CD4-positive, CD25-positive, alpha-beta regulatory T cell (primary cell): ENCODE measurements around the gene ENO1. TPM values are rescaled to one million over a fixed set of nuclear protein-coding genes. Genes with fewer than 3 reads are reported as not detected.
"Not testable (repeated sequence)": the region's sequence is repeated elsewhere in the genome, so short reads cannot be mapped to it uniquely, and the experiment has no call there.

ENCODE experiments used
- ATAC-seq, 2 donors: fragments of 150-1000 bp; cut with Tn5 transposase; one replicate each; pipeline ENCODE4 v1.10.0; 2021; ENCODE audit warnings: low read depth in 2 of 2, moderate number of reproducible peaks in 2 of 2, moderate library complexity in 1 of 2
- DNase-seq, 3 donors: peaks; one replicate each; pipeline versions ENCODE4 v3.0.0 to v3.0.0-alpha.2; 2012 to 2022; ENCODE audit warnings: mixed read lengths in 1 of 3
- H3K27ac ChIP-seq: one replicate; pipeline ENCODE4 v1.7.0; 2013; ENCODE audit warnings: mild to moderate bottlenecking, low read length; ENCODE audit not compliant: insufficient read depth, poor library complexity, severe bottlenecking
- H3K27me3 ChIP-seq: one replicate; pipeline ENCODE4 v1.7.0; 2013; ENCODE audit warnings: low read length; ENCODE audit not compliant: control insufficient read depth, insufficient read depth
- H3K36me3 ChIP-seq: one replicate; pipeline ENCODE4 v1.7.0; 2013; ENCODE audit warnings: mild to moderate bottlenecking, low read length, moderate library complexity; ENCODE audit not compliant: control insufficient read depth, insufficient read depth
- H3K4me1 ChIP-seq: 2 replicates; pipeline ENCODE4 v1.7.0; 2013; ENCODE audit warnings: mild to moderate bottlenecking, low read length; ENCODE audit not compliant: insufficient read depth, control insufficient read depth, poor library complexity, severe bottlenecking
- H3K4me3 ChIP-seq: one replicate; pipeline ENCODE4 v1.7.0; 2013; ENCODE audit warnings: low read depth, mild to moderate bottlenecking, low read length, moderate library complexity
- H3K9me3 ChIP-seq, 2 experiments: 1 replicate in 1 of 2; 2 replicates in 1 of 2; pipeline ENCODE4 v1.7.0; 2013; ENCODE audit warnings: low read length in 2 of 2, mild to moderate bottlenecking in 1 of 2, moderate library complexity in 1 of 2; ENCODE audit not compliant: control insufficient read depth in 2 of 2
- H3K27ac Mint-ChIP-seq, 3 donors: one replicate each; pipeline ENCODE4 v1.8.0; 2020 to 2022; ENCODE audit warnings: mild to moderate bottlenecking in 3 of 3, mixed read lengths in 3 of 3, moderate library complexity in 2 of 3
- H3K27me3 Mint-ChIP-seq: one replicate; pipeline ENCODE4 v1.8.0; 2022; ENCODE audit warnings: mild to moderate bottlenecking, mixed read lengths
- H3K36me3 Mint-ChIP-seq: one replicate; pipeline ENCODE4 v1.8.0; 2020; ENCODE audit warnings: mixed read lengths
- H3K4me1 Mint-ChIP-seq, 4 donors: one replicate each; pipeline ENCODE4 v1.8.0; 2020 to 2022; ENCODE audit warnings: mixed read lengths in 4 of 4, mild to moderate bottlenecking in 1 of 4
- H3K4me3 Mint-ChIP-seq, 4 donors: one replicate each; pipeline ENCODE4 v1.8.0; 2020 to 2022; ENCODE audit warnings: mild to moderate bottlenecking in 4 of 4, mixed read lengths in 4 of 4, moderate library complexity in 3 of 4
- H3K9me3 Mint-ChIP-seq, 7 donors: one replicate each; pipeline ENCODE4 v1.8.0; 2020 to 2022; ENCODE audit warnings: mixed read lengths in 7 of 7, mild to moderate bottlenecking in 3 of 7, moderate library complexity in 2 of 7
- polyA plus RNA-seq, 4 donors: library from polyadenylated mRNA; unstranded; fragments of 300-500 nt; fragmentation: Illumina TruSeq; gene quantifications; one replicate each; pipeline ENCODE4 v1.2.3, GENCODE V29; 2021
- total RNA-seq: library from RNA; stranded (reverse); gene quantifications from one replicate; pipeline ENCODE4 v1.2.3, GENCODE V29; 2022

Gene ENO1
- total and polyA plus RNA-seq, 5 donors from 2014 or later: 353 to 1,094 (median 1,046) TPM

DNA sequence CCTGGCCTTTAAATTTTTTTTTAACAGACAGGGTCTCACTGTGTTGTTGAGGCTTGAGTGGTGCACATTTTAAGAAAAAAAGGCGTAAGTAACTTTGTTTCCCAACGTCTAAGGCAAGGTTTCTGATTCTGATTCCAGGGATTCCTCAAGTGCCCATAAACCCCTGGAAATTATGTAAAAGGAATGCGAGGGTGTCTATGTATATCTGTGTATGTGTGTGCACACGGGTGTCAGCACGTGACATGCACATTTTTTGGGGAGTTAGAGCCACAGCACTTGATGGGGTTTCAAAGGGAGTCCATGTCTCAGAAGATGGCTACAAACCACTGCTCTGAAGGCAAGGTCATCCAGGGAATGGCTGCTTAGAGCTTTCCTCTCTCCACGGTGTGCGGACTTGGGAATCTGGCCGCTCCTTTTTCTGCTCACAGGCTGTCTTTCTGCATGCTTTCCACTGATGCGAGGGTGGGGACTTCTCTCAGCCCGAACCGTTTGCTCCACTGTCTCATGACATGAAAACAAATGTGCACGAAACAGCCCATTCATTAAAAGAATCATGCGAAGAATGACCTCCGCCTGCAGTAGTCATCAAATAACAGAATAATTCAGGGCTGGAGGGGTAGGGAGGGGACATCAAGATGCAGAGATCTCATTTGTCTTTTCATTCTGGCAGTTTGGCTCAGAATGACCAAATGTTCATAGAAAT lies 42.4 kb downstream of the ENO1 start:
- no peaks in the 10 kb centered on the region for H3K36me3 Mint-ChIP-seq
- DNase-seq (no peak), ATAC-seq (no peak)
- H3K27ac ChIP-seq: no peak overlapping the region
- no peaks in the 10 kb centered on the region for H3K9me3 ChIP-seq
- H3K27me3 ChIP-seq: no peaks in the 10 kb centered on the region
- no peaks in the 10 kb centered on the region for H3K4me1 ChIP-seq
- no peaks in the 10 kb centered on the region for H3K9me3 Mint-ChIP-seq
- peaks cover 0 to 1% (median 0%) of the 10 kb centered on the region in 4 donors for H3K4me1 Mint-ChIP-seq
- no peak overlapping the region for H3K4me3 ChIP-seq
- no peaks in the 10 kb centered on the region for H3K36me3 ChIP-seq
- H3K27me3 Mint-ChIP-seq: peaks cover 10% of the 10 kb centered on the region
- no peak overlapping the region for H3K4me3 Mint-ChIP-seq
- no peak overlapping the region for H3K27ac Mint-ChIP-seq

DNA sequence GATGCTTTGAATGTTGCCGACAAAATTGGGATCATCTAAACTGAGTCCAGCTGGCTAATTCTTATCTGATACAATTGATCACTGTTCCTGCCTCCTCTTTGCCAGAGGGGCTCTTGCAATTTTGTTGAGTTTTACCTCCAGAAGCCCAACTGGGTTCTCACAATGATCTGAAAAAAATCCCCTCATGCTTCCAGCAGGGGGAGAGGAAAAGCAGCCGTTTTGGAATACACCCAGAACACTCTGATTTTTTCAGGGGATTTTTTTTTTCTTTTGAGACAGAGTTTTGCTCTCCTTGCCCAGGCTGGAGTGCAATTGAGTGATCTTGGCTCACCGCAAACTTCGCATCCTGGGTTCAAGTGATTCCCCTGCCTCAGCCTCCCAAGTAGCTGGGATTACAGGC lies 47.1 kb downstream of the ENO1 start:
- no peaks in the 10 kb centered on the region for H3K36me3 ChIP-seq
- H3K4me1 Mint-ChIP-seq: peaks cover 6 to 14% (median 10%) of the 10 kb centered on the region in 4 donors
- H3K9me3 ChIP-seq: no peaks in the 10 kb centered on the region
- no peak overlapping the region for H3K4me3 Mint-ChIP-seq
- H3K27ac ChIP-seq: no peak overlapping the region
- no peaks in the 10 kb centered on the region for H3K36me3 Mint-ChIP-seq
- H3K27me3 ChIP-seq: no peaks in the 10 kb centered on the region
- H3K27me3 Mint-ChIP-seq: peaks cover 6% of the 10 kb centered on the region
- peaks cover 7% of the 10 kb centered on the region for H3K4me1 ChIP-seq
- no peak overlapping the region for H3K4me3 ChIP-seq
- ATAC-seq (no peak), DNase-seq (no peak)
- H3K27ac Mint-ChIP-seq: no peak overlapping the region
- H3K9me3 Mint-ChIP-seq: no peaks in the 10 kb centered on the region

DNA sequence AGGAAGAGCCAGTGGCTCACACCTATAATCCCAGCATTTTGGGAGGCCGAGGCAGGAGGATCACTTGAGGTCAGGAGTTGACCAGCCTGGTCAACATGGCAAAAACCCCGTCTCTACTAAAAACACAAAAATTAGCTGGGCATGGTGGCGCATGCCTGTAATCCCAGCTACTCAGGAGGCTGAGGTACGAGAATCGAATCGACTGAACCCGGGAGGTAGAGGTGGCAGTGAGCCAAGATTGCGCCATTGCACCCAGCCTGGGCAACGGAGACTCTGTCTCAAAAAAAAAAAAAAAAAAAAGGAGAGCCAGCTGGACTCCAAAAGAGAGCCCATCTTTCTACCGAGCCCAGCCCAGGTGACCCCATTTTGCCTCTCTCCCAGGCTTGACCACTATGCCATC lies 47.8 kb downstream of the ENO1 start:
- not testable (repeated sequence) for H3K9me3 ChIP-seq, ATAC-seq, H3K36me3 Mint-ChIP-seq, H3K9me3 Mint-ChIP-seq, H3K27me3 ChIP-seq, H3K4me3 ChIP-seq, H3K27ac Mint-ChIP-seq, H3K36me3 ChIP-seq, H3K4me1 ChIP-seq, H3K27me3 Mint-ChIP-seq, DNase-seq, H3K27ac ChIP-seq
- peaks cover 6 to 14% (median 10%) of the 10 kb centered on the region in 4 donors for H3K4me1 Mint-ChIP-seq
- peak overlapping the region in 1 of 4 donors; percentile 86 for H3K4me3 Mint-ChIP-seq

- no peaks in the 10 kb centered on the region for H3K27me3 ChIP-seq
- Mint-ChIP-seq H3K4me1 (peaks cover 6 to 14% (median 9%) of the 10 kb centered on the region in 4 donors), H3K9me3 (no peaks in the 10 kb centered on the region), H3K36me3 (no peaks in the 10 kb centered on the region), H3K27me3 (peaks cover 23% of the 10 kb centered on the region), H3K27ac (no peak overlapping the region), H3K4me3 (no peak overlapping the region)
- no peak overlapping the region for H3K4me3 ChIP-seq
- no peaks in the 10 kb centered on the region for H3K36me3 ChIP-seq
- no peak overlapping the region for H3K27ac ChIP-seq
- H3K4me1 ChIP-seq: peaks cover 7% of the 10 kb centered on the region
- H3K9me3 ChIP-seq: no peaks in the 10 kb centered on the region
- ATAC-seq (no peak), DNase-seq (no peak)
Measured at GRCh38 chr1:8825985-8826481, 52.5 kb downstream of the ENO1 start.

- Mint-ChIP-seq H3K4me1 (peaks cover 0 to 3% (median 2%) of the 10 kb centered on the region in 4 donors), H3K27me3 (peaks cover 36% of the 10 kb centered on the region), H3K36me3 (no peaks in the 10 kb centered on the region), H3K27ac (no peak overlapping the region), H3K4me3 (peak overlapping the region in 1 of 4 donors; percentile 42), H3K9me3 (no peaks in the 10 kb centered on the region)
- H3K36me3 ChIP-seq: no peaks in the 10 kb centered on the region
- no peak overlapping the region for H3K27ac ChIP-seq
- DNase-seq (no peak), ATAC-seq (no peak)
- H3K9me3 ChIP-seq: no peaks in the 10 kb centered on the region
- H3K4me1 ChIP-seq: peaks cover 2% of the 10 kb centered on the region
- no peaks in the 10 kb centered on the region for H3K27me3 ChIP-seq
- no peak overlapping the region for H3K4me3 ChIP-seq
Measured at GRCh38 chr1:8823295-8823664, 55.2 kb downstream of the ENO1 start.

DNA sequence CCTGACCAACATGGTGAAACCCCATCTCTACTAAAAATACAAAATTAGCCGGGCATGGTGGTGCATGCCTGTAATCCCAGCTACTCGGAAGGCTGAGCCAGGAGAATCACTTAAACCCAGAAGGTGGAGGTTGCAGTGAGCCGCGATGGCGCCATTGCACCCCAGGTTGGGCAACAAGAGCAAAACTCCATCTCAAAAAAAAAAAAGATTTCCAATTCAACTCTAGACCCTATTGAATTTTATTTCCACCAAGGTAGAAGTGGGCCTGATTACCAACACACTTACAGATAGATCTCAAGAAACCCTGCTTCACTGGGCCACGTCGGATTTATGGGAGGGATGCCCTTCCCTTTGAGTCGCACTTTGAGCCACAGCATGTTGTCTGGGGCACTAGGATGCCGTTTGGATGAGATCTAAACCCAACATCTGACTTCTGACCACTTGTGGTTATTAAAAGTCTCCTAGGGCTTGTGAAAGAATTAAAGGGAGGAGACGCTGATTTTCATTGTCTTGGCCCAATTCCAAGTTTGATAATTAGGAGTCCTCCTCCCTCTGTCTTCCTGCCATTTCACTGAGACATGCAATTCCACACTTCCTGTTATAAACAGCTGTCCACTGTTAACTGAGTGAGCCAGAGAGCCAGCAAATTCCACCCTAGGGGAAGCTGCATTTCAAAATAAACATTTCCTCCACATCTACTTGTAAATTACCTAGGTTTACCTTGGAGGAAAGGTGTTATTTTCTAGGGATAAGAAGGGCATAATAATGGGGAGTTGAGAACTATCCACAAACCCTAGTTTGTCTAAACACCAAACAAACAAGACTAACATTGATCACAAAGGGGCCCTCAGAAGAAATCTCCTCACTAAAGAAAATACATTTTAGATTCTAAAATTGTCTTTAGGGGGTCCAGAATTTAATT lies 55.9 kb downstream of the ENO1 start:
- no peaks in the 10 kb centered on the region for H3K36me3 ChIP-seq
- no peaks in the 10 kb centered on the region for H3K27me3 ChIP-seq
- no peaks in the 10 kb centered on the region for H3K9me3 ChIP-seq
- H3K36me3 Mint-ChIP-seq: no peaks in the 10 kb centered on the region
- no peak overlapping the region for H3K27ac ChIP-seq
- peaks cover 2 to 7% (median 6%) of the 10 kb centered on the region in 4 donors for H3K4me1 Mint-ChIP-seq
- ATAC-seq: no peak
- DNase-seq: no peak
- H3K27me3 Mint-ChIP-seq: peaks cover 40% of the 10 kb centered on the region
- peaks cover 5% of the 10 kb centered on the region for H3K4me1 ChIP-seq
- H3K27ac Mint-ChIP-seq: no peak overlapping the region
- peak overlapping the region in 1 of 4 donors; percentile 54 for H3K4me3 Mint-ChIP-seq
- H3K9me3 Mint-ChIP-seq: no peaks in the 10 kb centered on the region
- H3K4me3 ChIP-seq: no peak overlapping the region

- Mint-ChIP-seq H3K27ac (no peak overlapping the region), H3K36me3 (no peaks in the 10 kb centered on the region)
Measured at GRCh38 chr1:8821084-8821483, 57.4 kb downstream of the ENO1 start.

More at GRCh38 chr1:8821084-8821483, 57.4 kb downstream of the ENO1 start:
- peak overlapping the region in 1 of 4 donors; percentile 67 for H3K4me3 Mint-ChIP-seq
- Histone ChIP-seq H3K4me3 (no peak overlapping the region), H3K9me3 (no peaks in the 10 kb centered on the region), H3K27ac (no peak overlapping the region), H3K4me1 (peaks cover 14% of the 10 kb centered on the region), H3K27me3 (no peaks in the 10 kb centered on the region), H3K36me3 (no peaks in the 10 kb centered on the region)
- peaks cover 7 to 16% (median 12%) of the 10 kb centered on the region in 4 donors for H3K4me1 Mint-ChIP-seq
- H3K27me3 Mint-ChIP-seq: peaks cover 49% of the 10 kb centered on the region
- H3K9me3 Mint-ChIP-seq: no peaks in the 10 kb centered on the region
- no peak for DNase-seq
- no peak for ATAC-seq
